HepG2 (cell line): ENCODE measurements around the gene SEMA6B. TPM values are rescaled to one million over a fixed set of nuclear protein-coding genes. Genes with fewer than 3 reads are reported as not detected.

Source experiments
- ATF2 ChIP-seq: sonication (generic); formaldehyde crosslinking; IDR thresholded peaks from 2 replicates; pipeline ENCODE4 v1.4.0; 2020; ENCODE audit warnings: missing genetic modification reagents
- E2F1 ChIP-seq: sonication (generic); formaldehyde crosslinking; IDR thresholded peaks from 2 replicates; pipeline ENCODE4 v1.5.0; 2020; ENCODE audit warnings: missing genetic modification reagents
- GABPA ChIP-seq, 2 experiments: IDR thresholded peaks; 2 replicates each; pipeline ENCODE4 v1.6.1; 2011 to 2016; ENCODE audit warnings: low read depth in 2 of 2, low read length in 1 of 2, missing biosample characterization in 1 of 2, missing genetic modification characterization in 1 of 2
- GLI4 ChIP-seq: sonication (generic); formaldehyde crosslinking; IDR thresholded peaks from 2 replicates; pipeline ENCODE4 v1.5.1; 2020; ENCODE audit warnings: missing genetic modification reagents, mild to moderate bottlenecking, moderate library complexity, borderline replicate concordance
- KAT7 ChIP-seq: IDR thresholded peaks from 2 replicates; pipeline ENCODE4 v1.6.1; 2018; ENCODE audit warnings: borderline replicate concordance, missing compliant biosample characterization
- KDM6A ChIP-seq: IDR thresholded peaks from 2 replicates; pipeline ENCODE4 v1.6.1; 2016; ENCODE audit warnings: low read depth
- NFYB ChIP-seq: sonication (generic); formaldehyde crosslinking; IDR thresholded peaks from 2 replicates; pipeline ENCODE4 v1.4.0; 2020; ENCODE audit warnings: missing genetic modification reagents
- SKIL ChIP-seq: sonication (generic); formaldehyde crosslinking; IDR thresholded peaks from 2 replicates; pipeline ENCODE4 v1.8.0; 2022; ENCODE audit warnings: missing genetic modification reagents, mild to moderate bottlenecking, moderate library complexity, borderline replicate concordance
- STAT6 ChIP-seq: sonication (generic); formaldehyde crosslinking; IDR thresholded peaks from 2 replicates; pipeline ENCODE4 v1.4.0; 2020; ENCODE audit warnings: missing genetic modification reagents, mild to moderate bottlenecking, borderline replicate concordance
- ZNF207 ChIP-seq: fragments of 450-650 bp; IDR thresholded peaks from 2 replicates; pipeline ENCODE4 v1.6.1; 2016; ENCODE audit warnings: antibody characterized with exemption, borderline replicate concordance
- ZNF646 ChIP-seq: sonication (generic); formaldehyde crosslinking; IDR thresholded peaks from 2 replicates; pipeline ENCODE4 v1.9.0; 2021; ENCODE audit warnings: mild to moderate bottlenecking, missing genetic modification reagents
- ZSCAN25 ChIP-seq: sonication (generic); formaldehyde crosslinking; IDR thresholded peaks from 2 replicates; pipeline ENCODE4 v1.8.0; 2022; ENCODE audit warnings: mild to moderate bottlenecking, missing genetic modification reagents
- polyA plus RNA-seq, 8 experiments: library from polyadenylated mRNA; depleted of rRNA in 3 of 8; stranded (reverse) in 7 of 8; unstranded in 1 of 8; fragments of >200 nt; fragmentation: Illumina TruSeq in 4 of 8; extraction: Trizol in 4 of 8; gene quantifications; 2 replicates each; pipeline versions ENCODE4 v1.2.1 to v1.2.3, GENCODE V29; 2011 to 2016; ENCODE audit warnings: low read depth in 4 of 8, missing spikeins in 1 of 8, mixed read lengths in 1 of 8; ENCODE audit not compliant: insufficient read depth in 1 of 8
- total RNA-seq, 5 experiments: library from RNA; depleted of rRNA; stranded (reverse); fragments of >200 nt; fragmentation: Illumina TruSeq; extraction: Trizol; gene quantifications; 2 replicates each; pipeline ENCODE4 v1.2.3, GENCODE V29; 2016; ENCODE audit warnings: low read depth in 1 of 5

SEMA6B gene
- total and polyA plus RNA-seq, 2 of the 13 experiments (the other 11 are each of a cell fraction or from before 2014, with no cell fraction given) = 45.5 to 67.1 TPM

GRCh38 chr19:4583961-4584669, 24.6 kb upstream of the SEMA6B start (continued):
- TF ChIP-seq SKIL (CRISPR knock-in tag) (peak; percentile 96), GABPA (IDR thresholded peaks at IDR 0.05; ENCODE audit: low read depth, low read length) (no peak), GABPA (CRISPR knock-in tag; IDR thresholded peaks at IDR 0.05; ENCODE audit: low read depth) (0 out of 2 replicates have a peak, but pooled peaks have one; percentile 23), GLI4 (CRISPR knock-in tag) (no peak), KDM6A (CRISPR knock-in tag) (peak; percentile 98), E2F1 (peak; percentile 71; the same call in 1 of the 2 replicates), ZNF207 (no peak), STAT6 (no peak; the same call in 1 of the 2 replicates), ZNF646 (no peak), NFYB (CRISPR knock-in tag) (no peak; the same call in 1 of the 2 replicates), KAT7 (CRISPR knock-in tag) (peak; percentile 53; the same call in 1 of the 2 replicates), ZSCAN25 (CRISPR knock-in tag) (peak; percentile 99), ATF2 (CRISPR knock-in tag) (peak; percentile 29; the same call in 1 of the 2 replicates)
